K562 (cell line): Measurements from ENCODE around the gene CLIC1. TPM values are rescaled to one million over a fixed set of nuclear protein-coding genes. Genes with fewer than 3 reads are reported as not detected.

ENCODE experiments used
- ATAC-seq: fragments of 200-7000 bp; cut with Tn5 transposase; 3 replicates; pipeline ENCODE4 v1.9.1; 2020; ENCODE audit warnings: moderate library complexity
- BruUV-seq: library from RNA; stranded (reverse); fragments of 400-500 nt; replicated peaks from 2 replicates; lab custom pipeline; 2021; lab: Mats Ljungman, UMichigan
- CTCF ChIA-PET: fragments of 300-600 bp; formaldehyde crosslinking; extraction: SDS; loops from one replicate; lab custom pipeline; 2021; ENCODE audit warnings: low intra/inter-chr PET ratio; lab: Yijun Ruan, JAX
- POLR2A ChIA-PET: fragments of 300-600, 350-650 bp; sonication (Branson Sonifier 250); formaldehyde crosslinking; extraction: SDS; loops from one replicate; lab custom pipeline; 2021; ENCODE audit warnings: antibody characterized with exemption, inconsistent platforms; lab: Yijun Ruan, JAX
- DNase-seq, 4 experiments: peaks; one replicate each; pipeline versions ENCODE4 v3.0.0 to v3.0.0-alpha.2; 2011 to 2018; ENCODE audit warnings: low spot score in 3 of 4, mixed read lengths in 3 of 4; ENCODE audit errors: extremely low read depth in 1 of 4
- FAIRE-seq: peaks from 2 replicates; lab custom pipeline; 2011; peaks lifted over from hg19 to GRCh38; lab: Jason Lieb, UNC
- H2AFZ ChIP-seq: 2 replicates; pipeline ENCODE4 v1.6.0; 2011; ENCODE audit warnings: low read depth, low read length, control low read depth, inconsistent platforms
- H3K27ac ChIP-seq: fragments of 200-600 bp; 3 replicates; pipeline ENCODE4 v1.8.0; 2011; ENCODE audit warnings: low read depth, mild to moderate bottlenecking, control low read depth, inconsistent platforms, low read length, moderate library complexity, mixed read lengths; ENCODE audit errors: extremely low read depth
- H3K27me3 ChIP-seq, 2 experiments: fragments of 300-600 bp in 1 of 2; 2 replicates in 1 of 2; 3 replicates in 1 of 2; pipeline versions ENCODE4 v1.6.0 to v1.8.0; 2011; ENCODE audit warnings: inconsistent platforms in 2 of 2, low read length in 2 of 2, mild to moderate bottlenecking in 1 of 2, mixed read lengths in 1 of 2, moderate library complexity in 1 of 2; ENCODE audit not compliant: control insufficient read depth in 2 of 2, insufficient read depth in 2 of 2
- H3K36me3 ChIP-seq: fragments of 300-600 bp; 3 replicates; pipeline ENCODE4 v1.8.0; 2011; ENCODE audit warnings: mild to moderate bottlenecking, low read length, inconsistent platforms; ENCODE audit not compliant: control insufficient read depth, insufficient read depth
- H3K4me1 ChIP-seq, 2 experiments: fragments of 200-600 bp in 1 of 2; replicated peaks in 1 of 2; 2 replicates in 1 of 2; 3 replicates in 1 of 2; pipeline versions ENCODE4 v1.5.1 to v1.8.0; 2011; ENCODE audit warnings: inconsistent platforms in 2 of 2, low read length in 2 of 2, mild to moderate bottlenecking in 1 of 2, mixed read lengths in 1 of 2, moderate library complexity in 1 of 2; ENCODE audit not compliant: control insufficient read depth in 2 of 2, insufficient read depth in 2 of 2
- H3K4me2 ChIP-seq: 2 replicates; pipeline ENCODE4 v1.6.1; 2011; ENCODE audit warnings: low read length, control low read depth, inconsistent platforms, mixed read lengths; ENCODE audit not compliant: insufficient read depth
- H3K4me3 ChIP-seq: fragments of 200-600 bp; sonication (generic), shearing (Covaris generic); 2 replicates; pipeline ENCODE4 v1.5.1; 2016; ENCODE audit warnings: control low read depth, inconsistent platforms
- H3K79me2 ChIP-seq: fragments of 200-600 bp; 3 replicates; pipeline ENCODE4 v1.8.0; 2011; ENCODE audit warnings: low read length, inconsistent platforms; ENCODE audit not compliant: control insufficient read depth, insufficient read depth
- H3K9ac ChIP-seq, 2 experiments: 2 replicates each; pipeline versions ENCODE4 v1.6.0 to v1.6.1; 2011; ENCODE audit warnings: low read depth in 2 of 2, low read length in 2 of 2, control low read depth in 1 of 2, inconsistent platforms in 1 of 2, mild to moderate bottlenecking in 1 of 2, mixed read lengths in 1 of 2; ENCODE audit not compliant: insufficient read depth in 1 of 2
- H3K9me1 ChIP-seq: one replicate; pipeline ENCODE4 v1.6.0; 2011; ENCODE audit warnings: inconsistent platforms, mild to moderate bottlenecking, low read length, moderate library complexity; ENCODE audit not compliant: control insufficient read depth, insufficient read depth
- H3K9me3 ChIP-seq: replicated peaks from 2 replicates; pipeline ENCODE4 v1.5.1; 2011; ENCODE audit warnings: low read depth, low read length, inconsistent platforms; ENCODE audit not compliant: control insufficient read depth, insufficient read depth
- H4K20me1 ChIP-seq: replicated peaks from 2 replicates; pipeline ENCODE4 v1.6.1; 2011; ENCODE audit warnings: low read length, inconsistent platforms, mixed read lengths; ENCODE audit not compliant: control insufficient read depth, insufficient read depth
- BMI1 ChIP-seq: fragments of 150-350 bp; IDR thresholded peaks from 2 replicates; pipeline ENCODE4 v1.6.1; 2014; ENCODE audit warnings: low read length
- DDX20 ChIP-seq: fragments of 450-650 bp; IDR thresholded peaks from 2 replicates; pipeline ENCODE4 v1.6.1; 2016; ENCODE audit warnings: missing genetic modification characterization, low read depth, mild to moderate bottlenecking, missing compliant biosample characterization, moderate library complexity
- ILK ChIP-seq: fragments of 450-650 bp; IDR thresholded peaks from 2 replicates; pipeline ENCODE4 v1.6.1; 2016; ENCODE audit warnings: missing genetic modification characterization, low read depth, mild to moderate bottlenecking, missing compliant biosample characterization, moderate library complexity, borderline replicate concordance
- MAFK ChIP-seq: IDR thresholded peaks from 2 replicates; pipeline ENCODE4 v1.6.1; 2011; ENCODE audit warnings: low read length, improper control_type of control experiment
- RBM14 ChIP-seq: fragments of 200-400 bp; formaldehyde crosslinking; IDR thresholded peaks from 2 replicates; pipeline ENCODE4 v1.6.1; 2018; ENCODE audit warnings: low read depth, mild to moderate bottlenecking, low read length, moderate library complexity, borderline replicate concordance; ENCODE audit not compliant: insufficient read depth
- SRSF3 ChIP-seq: fragments of 200-400 bp; formaldehyde crosslinking; IDR thresholded peaks from 2 replicates; pipeline ENCODE4 v1.6.1; 2016; ENCODE audit warnings: mild to moderate bottlenecking, low read length, moderate library complexity; ENCODE audit not compliant: insufficient read depth
- STAT5A ChIP-seq: IDR thresholded peaks from 2 replicates; pipeline ENCODE4 v1.6.1; 2012; ENCODE audit warnings: low read length, inconsistent platforms, borderline replicate concordance
- ZBTB40 ChIP-seq, 2 experiments: fragments of 450-650 bp in 1 of 2; sonication (generic) in 1 of 2; formaldehyde crosslinking in 1 of 2; IDR thresholded peaks; 2 replicates each; pipeline versions ENCODE4 v1.7.1 to v1.9.0; 2016 to 2022; ENCODE audit warnings: inconsistent platforms in 1 of 2, mild to moderate bottlenecking in 1 of 2, missing genetic modification reagents in 1 of 2
- ZNF133 ChIP-seq: fragments of 250-450 bp; sonication (Bioruptor Pico); IDR thresholded peaks from 2 replicates; pipeline ENCODE4 v1.4.0; 2020; ENCODE audit warnings: mild to moderate bottlenecking
- ZNF436 ChIP-seq: fragments of 250-450, 450-650 bp; sonication (Bioruptor Pico); formaldehyde crosslinking; IDR thresholded peaks from 2 replicates; pipeline ENCODE4 v1.7.0; 2020; ENCODE audit warnings: mild to moderate bottlenecking
- ZNF76 ChIP-seq: fragments of 250-450 bp; sonication (Bioruptor Pico); IDR thresholded peaks from 2 replicates; pipeline ENCODE4 v1.4.0; 2020; ENCODE audit warnings: mild to moderate bottlenecking, moderate library complexity, borderline replicate concordance
- ZNF780A ChIP-seq: fragments of 250-450 bp; sonication (Bioruptor Pico); IDR thresholded peaks from 2 replicates; pipeline ENCODE4 v1.5.0; 2021; ENCODE audit warnings: mild to moderate bottlenecking
- ZNF785 ChIP-seq: fragments of 250-450 bp; sonication (Bioruptor Pico); IDR thresholded peaks from 2 replicates; pipeline ENCODE4 v1.4.0; 2020; ENCODE audit warnings: mild to moderate bottlenecking
- WGBS: fragments of 100-300 bp; shearing (Covaris generic); methylation state at CpG from one replicate; pipeline ENCODE4 v1.1.6; 2016; ENCODE audit warnings: low coverage, mixed read lengths; ENCODE audit not compliant: insufficient coverage; ENCODE audit errors: missing lambda C conversion rate; 5-methylcytosine and 5-hydroxymethylcytosine counted together
- in situ Hi-C: fragments of 300-500 bp; cut with MboI; formaldehyde crosslinking; loops from 4 replicates; pipeline ENCODE4 v1.15.0; 2018; ENCODE audit warnings: inconsistent platforms, mixed read lengths
- intact Hi-C: fragments of 100-400 bp; cut with micrococcal nuclease; formaldehyde crosslinking; loops from 2 replicates; pipeline ENCODE4 v1.14.2; 2022
- polyA plus RNA-seq, 8 experiments: library from polyadenylated mRNA; depleted of rRNA in 4 of 8; stranded (reverse) in 5 of 8; unstranded in 3 of 8; fragments of >200 nt; fragmentation: Nextera tagmentation in 2 of 8; fragmentation: Illumina TruSeq in 1 of 8; extraction: Ambion mirVana in 2 of 8; extraction: Trizol in 1 of 8; gene quantifications; 2 replicates each; pipeline versions ENCODE4 v1.2.1 to v1.2.3, GENCODE V29; 2011 to 2014; ENCODE audit warnings: inconsistent platforms in 1 of 8, missing spikeins in 1 of 8
- total RNA-seq, 7 experiments: library from RNA; depleted of rRNA in 6 of 7; stranded (reverse); fragments of >200 nt in 6 of 7; fragmentation: Illumina TruSeq in 2 of 7; extraction: Trizol in 2 of 7; gene quantifications; 2 replicates each; pipeline versions ENCODE4 v1.2.1 to v1.2.3, GENCODE V29; 2011 to 2021; ENCODE audit warnings: low replicate concordance in 1 of 7

Gene CLIC1
- total and polyA plus RNA-seq, 9 of the 15 experiments (the other 6 are each of a cell fraction or from before 2014, with no cell fraction given), result 1,267 to 2,419 (median 1,808) TPM

DNA sequence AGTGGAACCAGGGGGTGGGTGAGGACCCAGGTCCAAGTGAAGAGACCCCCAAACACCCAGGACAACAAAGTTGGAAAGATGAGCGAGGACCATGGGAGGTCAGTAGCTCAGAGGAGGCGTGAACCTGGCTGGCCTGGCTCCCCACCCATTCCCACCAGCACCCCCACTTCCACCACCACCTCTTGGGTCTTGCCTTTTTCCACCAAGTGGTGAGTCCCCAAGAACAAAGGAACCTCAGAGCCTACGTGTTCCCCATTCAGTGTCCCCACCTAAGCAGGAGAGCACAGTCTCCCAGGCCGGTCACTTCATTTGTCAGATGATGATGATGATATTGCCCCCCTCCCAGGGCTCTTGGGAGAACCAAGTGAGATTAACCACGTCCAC lies 41.3 kb upstream of the CLIC1 start:
- Histone ChIP-seq H3K27me3 (no peaks in the 10 kb centered on the region), H3K9ac (peak overlapping the region; percentile 64 to 88; a peak in 3 of 4 replicates), H3K4me3 (no peak overlapping the region), H3K4me1 (peaks cover 43 to 86% of the 10 kb centered on the region in 2 experiments), H3K27ac (peak overlapping the region; percentile 87), H3K36me3 (peaks cover 53% of the 10 kb centered on the region; the same call in 2 of the 3 replicates), H3K4me2 (peak overlapping the region; percentile 56), H4K20me1 (no peaks in the 10 kb centered on the region), H3K79me2 (no peaks in the 10 kb centered on the region), H3K9me1 (peaks cover 6% of the 10 kb centered on the region), H2AFZ (no peak overlapping the region), H3K9me3 (no peaks in the 10 kb centered on the region)
- BruUV-seq, result no TSS peak
- intact Hi-C loops (loop anchor here (2.0 to 10.0 kb wide), 2 partner anchors 17 to 233 kb away; partner anchors contain the start of genes ATP6V1G2, DDX39B, NFKBIL1 and VARS1), in situ Hi-C loops (no loop called here)
- FAIRE-seq, result no peak
- 47% methylated on average over 5 of the region's 5 CpGs for WGBS
- DNase-seq, result peak in 1 of 4 experiments; percentile 64
- ChIA-PET POLR2A (interaction anchor here (0.6 to 8.8 kb wide), 29 partner anchors 9 to 1080 kb away, joined by 3 to 47 read pairs (median 5); partner anchors contain the start of genes ABHD16A, BAG6, DDAH2 and GPANK1), CTCF (interaction anchor here (0.7 to 1.1 kb wide), 2 partner anchors 52 to 231 kb away, joined by 3 to 4 read pairs; partner anchors contain the start of gene ATP6V1G2)
- peak; percentile 1 for ATAC-seq
- TF ChIP-seq RBM14 (no peak), ZNF780A (CRISPR knock-in tag) (no peak), ILK (tag) (no peak), ZNF76 (CRISPR knock-in tag) (no peak), DDX20 (tag) (no peak), ZNF133 (CRISPR knock-in tag) (no peak), STAT5A (no peak), ZNF436 (CRISPR knock-in tag) (no peak), BMI1 (no peak), MAFK (no peak), ZNF785 (CRISPR knock-in tag) (no peak), SRSF3 (no peak), ZBTB40 (IDR thresholded peaks at IDR 0.05) (no peak), ZBTB40 (CRISPR knock-in tag; IDR thresholded peaks at IDR 0.05) (no peak)
